HUES64 (cell line): ENCODE measurements around the gene TCP11L2. TPM values are rescaled to one million over a fixed set of nuclear protein-coding genes. Genes with fewer than 3 reads are reported as not detected.
A peak's percentile ranks its signal among the peaks of the same experiment; 100 is the strongest.

Experiments
- H3K27ac ChIP-seq: 2 replicates; pipeline ENCODE4 v1.7.0; 2013; ENCODE audit warnings: low read depth, low read length, inconsistent platforms
- H3K27me3 ChIP-seq: 2 replicates; pipeline ENCODE4 v1.6.1; 2013; ENCODE audit warnings: mild to moderate bottlenecking, low read length; ENCODE audit not compliant: insufficient read depth
- H3K36me3 ChIP-seq: 2 replicates; pipeline ENCODE4 v1.6.1; 2013; ENCODE audit warnings: mild to moderate bottlenecking, low read length; ENCODE audit not compliant: insufficient read depth
- H3K4me1 ChIP-seq: 2 replicates; pipeline ENCODE4 v1.6.1; 2013; ENCODE audit warnings: mild to moderate bottlenecking, low read length, moderate library complexity; ENCODE audit not compliant: insufficient read depth
- H3K4me3 ChIP-seq: 2 replicates; pipeline ENCODE4 v1.5.1; 2013; ENCODE audit warnings: mild to moderate bottlenecking, low read length, moderate library complexity
- H3K9ac ChIP-seq: 2 replicates; pipeline ENCODE4 v1.6.1; 2013; ENCODE audit warnings: mild to moderate bottlenecking, low read depth, low read length
- H3K9me3 ChIP-seq: 2 replicates; pipeline ENCODE4 v1.6.1; 2013; ENCODE audit warnings: low read depth, low read length; ENCODE audit not compliant: insufficient read depth
- WGBS: fragments of 150-250, 120-280 bp; methylation state at CpG from one replicate; pipeline ENCODE4 v1.1.7; 2013; ENCODE audit warnings: missing lambda C conversion rate; 5-methylcytosine and 5-hydroxymethylcytosine counted together
- polyA plus RNA-seq, 2 experiments: library from polyadenylated mRNA; stranded (reverse); fragments of 50-300 nt; gene quantifications; one replicate each; pipeline ENCODE4 v1.2.3, GENCODE V29; 2013

TCP11L2 gene
- 1.8 TPM for polyA plus RNA-seq (2013, experiment 1 of 2)
- 2.8 TPM for polyA plus RNA-seq (2013, experiment 2 of 2)

DNA sequence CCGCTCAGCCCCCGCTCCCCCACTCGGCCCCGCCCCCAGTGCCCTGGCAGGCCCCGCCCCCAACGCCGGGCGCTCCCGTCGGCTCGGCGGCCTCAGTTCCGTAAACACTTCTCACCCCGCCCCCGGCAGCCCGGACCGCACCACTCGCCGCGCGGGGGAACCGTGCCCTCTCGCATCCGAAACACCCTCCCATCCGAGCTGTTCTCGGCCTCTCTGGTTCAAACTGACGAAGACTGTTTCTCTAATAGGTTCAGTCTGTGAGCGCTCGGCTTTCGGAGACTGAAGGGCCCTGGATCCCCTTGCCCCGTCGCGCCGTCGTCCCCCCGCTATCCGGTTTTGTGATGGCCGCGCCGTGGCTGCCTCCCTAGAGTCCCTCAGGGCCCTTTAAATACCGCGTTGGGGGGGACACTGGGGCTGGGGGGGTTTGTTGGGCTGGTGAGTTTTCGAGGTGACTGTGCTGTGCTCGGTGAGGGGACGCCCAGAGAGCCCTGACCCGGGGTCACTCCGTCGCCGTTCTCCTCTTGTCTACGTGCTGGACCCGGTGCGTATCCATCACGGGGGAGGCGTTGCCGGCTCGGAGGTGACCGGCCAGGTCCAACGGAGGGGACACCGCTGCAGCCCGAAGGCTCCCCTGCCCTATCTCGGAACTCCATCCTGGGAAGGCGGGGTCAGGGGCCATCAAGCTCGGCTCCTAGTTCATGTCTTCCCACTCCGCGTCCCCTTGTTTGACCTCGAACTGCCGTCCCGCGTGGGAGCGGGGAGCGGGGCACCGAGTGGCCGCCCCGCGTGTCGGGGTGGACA is at the start of gene TCP11L2:
Gene TCP11L2 (plus strand): TSS at position 333 of the 801 bp plus-strand sequence. CDS start 8,343 bp downstream, outside the sequence.
- Histone ChIP-seq H3K4me3 (peak within 1 kb of the TSS; percentile 97), H3K9ac (peak within 1 kb of the TSS; percentile 100), H3K36me3 (no peaks in the 10 kb centered on the region), H3K27me3 (no peaks in the 10 kb centered on the region), H3K9me3 (no peaks in the 10 kb centered on the region), H3K4me1 (peaks cover 19% of the 10 kb centered on the region), H3K27ac (peak within 1 kb of the TSS; percentile 94)
- WGBS = under 1% methylated on average over 72 of the region's 76 CpGs

DNA sequence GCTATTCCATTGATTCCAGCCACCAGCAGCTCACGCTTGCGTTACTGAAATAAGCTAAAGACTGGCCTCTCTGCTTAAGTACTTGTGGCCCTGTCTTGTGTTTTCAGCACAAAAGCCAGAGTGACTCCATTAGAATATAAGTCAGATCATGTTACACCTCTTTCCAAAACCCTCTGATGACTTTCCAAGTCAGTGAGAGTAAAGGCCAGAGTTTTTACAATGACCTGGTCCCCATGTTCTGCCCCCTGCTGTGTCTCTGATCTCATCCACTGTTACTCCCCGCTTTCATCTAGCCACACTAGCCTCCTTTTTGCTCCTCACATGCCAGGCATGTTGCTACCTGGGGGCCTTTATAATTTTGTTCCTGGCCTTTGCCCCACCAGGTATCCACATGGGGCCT is 47.8 kb upstream of the TCP11L2 start:
- no peak overlapping the region for H3K9ac ChIP-seq
- H3K27me3 ChIP-seq = peaks cover 1% of the 10 kb centered on the region; the same call in 1 of the 2 replicates
- H3K4me1 ChIP-seq = peaks cover 26% of the 10 kb centered on the region
- H3K27ac ChIP-seq = no peak overlapping the region
- H3K4me3 ChIP-seq = no peak overlapping the region
- H3K36me3 ChIP-seq = no peaks in the 10 kb centered on the region
- no peaks in the 10 kb centered on the region for H3K9me3 ChIP-seq
- 29% methylated on average over 3 of the region's 3 CpGs for WGBS

DNA sequence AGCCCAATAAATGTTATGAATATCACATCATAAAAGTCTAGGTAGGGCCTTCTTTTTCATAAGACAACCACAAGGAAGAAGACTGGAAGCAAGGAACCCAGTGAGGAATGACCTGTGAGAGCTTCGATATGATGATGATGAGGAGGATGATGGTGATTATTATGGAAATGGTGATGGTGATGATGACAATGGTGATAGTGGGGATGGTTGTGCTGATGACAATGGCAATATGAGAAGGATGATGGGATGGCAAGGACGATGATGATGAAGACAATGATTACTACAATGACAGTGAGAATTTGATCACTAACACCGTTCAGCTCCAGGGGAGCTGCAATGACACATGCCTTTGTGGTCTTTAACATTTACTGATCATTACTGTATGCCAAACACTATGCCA is 47.0 kb upstream of the TCP11L2 start:
- Histone ChIP-seq H3K36me3 (no peaks in the 10 kb centered on the region), H3K4me3 (no peak overlapping the region), H3K4me1 (peaks cover 24% of the 10 kb centered on the region), H3K9ac (no peak overlapping the region), H3K27me3 (no peaks in the 10 kb centered on the region), H3K9me3 (no peaks in the 10 kb centered on the region), H3K27ac (no peak overlapping the region)
- WGBS = 95% methylated on average over 3 of the region's 3 CpGs

GRCh38 chr12:106255952-106256351 is 46.6 kb upstream of the TCP11L2 start:
- H3K27ac ChIP-seq = no peak overlapping the region
- 91% methylated on average over 5 of the region's 5 CpGs for whole genome bisulfite sequencing
- no peaks in the 10 kb centered on the region for H3K9me3 ChIP-seq
- H3K4me1 ChIP-seq = peaks cover 24% of the 10 kb centered on the region
- H3K4me3 ChIP-seq = no peak overlapping the region
- no peaks in the 10 kb centered on the region for H3K27me3 ChIP-seq
- no peaks in the 10 kb centered on the region for H3K36me3 ChIP-seq
- no peak overlapping the region for H3K9ac ChIP-seq

DNA sequence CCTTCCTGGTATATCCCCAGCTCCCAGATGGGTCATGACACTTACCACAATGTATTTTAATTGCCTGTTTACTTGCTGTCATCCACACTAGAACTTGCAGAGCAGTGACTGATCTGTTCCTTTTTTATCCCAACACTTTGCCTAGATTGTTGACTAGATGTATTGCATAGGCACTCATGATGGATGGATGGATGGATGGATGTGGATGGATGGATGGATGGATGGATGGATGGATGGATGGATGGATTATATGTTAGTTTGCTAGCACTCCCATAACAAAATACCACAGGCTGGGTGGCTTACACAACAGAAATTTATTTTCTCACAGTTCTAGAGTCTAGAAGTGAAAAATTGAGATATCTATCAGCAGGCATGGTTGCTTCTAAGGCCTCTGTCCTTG is 46.0 kb upstream of the TCP11L2 start:
- no peak overlapping the region for H3K27ac ChIP-seq
- H3K9ac ChIP-seq = no peak overlapping the region
- peaks cover 19% of the 10 kb centered on the region for H3K4me1 ChIP-seq
- no peaks in the 10 kb centered on the region for H3K36me3 ChIP-seq
- no peaks in the 10 kb centered on the region for H3K9me3 ChIP-seq
- no peaks in the 10 kb centered on the region for H3K27me3 ChIP-seq
- H3K4me3 ChIP-seq = no peak overlapping the region

GRCh38 chr12:106258226-106258625 is 44.3 kb upstream of the TCP11L2 start:
- H3K9ac ChIP-seq = no peak overlapping the region
- H3K9me3 ChIP-seq = no peaks in the 10 kb centered on the region
- 84% methylated on average over 4 of the region's 4 CpGs for WGBS
- H3K4me1 ChIP-seq = peaks cover 15% of the 10 kb centered on the region
- H3K36me3 ChIP-seq = no peaks in the 10 kb centered on the region
- no peaks in the 10 kb centered on the region for H3K27me3 ChIP-seq
- no peak overlapping the region for H3K4me3 ChIP-seq
- H3K27ac ChIP-seq = no peak overlapping the region

DNA sequence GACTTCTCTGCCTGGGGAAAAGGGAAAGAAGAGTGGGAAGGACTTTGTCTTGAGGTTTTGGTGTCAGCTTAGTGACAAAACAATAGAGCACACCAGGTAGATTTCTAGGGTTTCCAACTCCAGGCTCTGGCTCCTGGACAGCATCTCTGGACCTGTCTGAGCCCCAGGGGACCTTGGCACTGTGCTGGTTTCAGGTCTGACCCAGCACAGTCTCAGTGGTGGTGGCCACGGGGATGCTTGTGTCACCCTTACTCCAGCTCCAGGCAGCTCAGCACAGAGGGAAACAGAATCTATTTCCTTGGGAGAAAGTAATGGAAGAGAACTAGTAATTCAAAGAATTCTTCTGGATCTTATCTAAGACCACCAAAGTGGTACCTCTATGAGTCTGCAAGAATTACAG is 43.6 kb upstream of the TCP11L2 start:
- no peaks in the 10 kb centered on the region for H3K27me3 ChIP-seq
- H3K27ac ChIP-seq = no peak overlapping the region
- H3K36me3 ChIP-seq = no peaks in the 10 kb centered on the region
- H3K9ac ChIP-seq = no peak overlapping the region
- H3K9me3 ChIP-seq = no peaks in the 10 kb centered on the region
- no peak overlapping the region for H3K4me3 ChIP-seq
- WGBS = 85% methylated on average over 1 of the region's 1 CpG
- peaks cover 14% of the 10 kb centered on the region for H3K4me1 ChIP-seq

DNA sequence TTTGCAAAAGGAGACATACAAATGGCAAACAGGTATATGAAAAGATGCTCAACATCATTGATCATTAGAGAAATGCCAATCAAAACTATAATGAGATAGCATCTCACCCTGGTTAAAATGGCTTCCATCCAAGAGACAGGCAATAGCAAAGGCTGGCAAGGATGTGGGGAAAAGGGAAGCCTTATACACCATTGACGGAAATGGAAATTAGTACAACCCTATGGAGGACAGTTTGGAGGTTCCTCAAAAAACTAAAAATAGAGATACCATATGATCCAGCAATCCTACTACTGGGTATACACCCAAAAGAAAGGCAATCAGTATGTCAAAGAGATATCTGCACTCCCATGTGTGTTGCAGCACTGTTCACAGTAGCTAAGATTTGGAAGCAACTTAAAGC is 37.4 kb upstream of the TCP11L2 start:
- Histone ChIP-seq H3K4me3 (no peak overlapping the region), H3K4me1 (no peaks in the 10 kb centered on the region), H3K36me3 (no peaks in the 10 kb centered on the region), H3K9me3 (no peaks in the 10 kb centered on the region), H3K9ac (no peak overlapping the region), H3K27ac (no peak overlapping the region), H3K27me3 (no peaks in the 10 kb centered on the region)
- WGBS = 100% methylated on average over 1 of the region's 1 CpG

DNA sequence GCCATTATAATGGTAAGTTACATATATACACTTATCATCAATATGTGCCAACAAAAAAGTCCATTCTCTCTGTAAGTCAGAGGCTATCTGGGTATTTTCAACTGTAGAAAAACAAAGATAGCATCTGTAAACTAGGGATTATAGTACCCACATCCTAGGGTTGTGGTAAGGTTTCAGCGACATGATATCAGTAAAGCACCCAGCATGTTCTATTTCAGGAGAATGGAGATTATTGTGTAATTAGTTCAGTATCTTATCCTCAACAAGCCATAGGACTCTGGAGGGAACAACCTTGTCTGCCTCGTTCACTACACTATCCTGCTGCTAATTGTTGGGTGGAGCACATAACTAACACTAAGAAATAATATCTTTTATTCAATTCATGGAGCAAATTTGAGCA is 35.0 kb upstream of the TCP11L2 start:
- Histone ChIP-seq H3K9ac (no peak overlapping the region), H3K4me3 (no peak overlapping the region), H3K36me3 (no peaks in the 10 kb centered on the region), H3K27me3 (no peaks in the 10 kb centered on the region), H3K9me3 (no peaks in the 10 kb centered on the region), H3K27ac (no peak overlapping the region), H3K4me1 (no peaks in the 10 kb centered on the region)
- WGBS = 83% methylated on average over 1 of the region's 2 CpGs

DNA sequence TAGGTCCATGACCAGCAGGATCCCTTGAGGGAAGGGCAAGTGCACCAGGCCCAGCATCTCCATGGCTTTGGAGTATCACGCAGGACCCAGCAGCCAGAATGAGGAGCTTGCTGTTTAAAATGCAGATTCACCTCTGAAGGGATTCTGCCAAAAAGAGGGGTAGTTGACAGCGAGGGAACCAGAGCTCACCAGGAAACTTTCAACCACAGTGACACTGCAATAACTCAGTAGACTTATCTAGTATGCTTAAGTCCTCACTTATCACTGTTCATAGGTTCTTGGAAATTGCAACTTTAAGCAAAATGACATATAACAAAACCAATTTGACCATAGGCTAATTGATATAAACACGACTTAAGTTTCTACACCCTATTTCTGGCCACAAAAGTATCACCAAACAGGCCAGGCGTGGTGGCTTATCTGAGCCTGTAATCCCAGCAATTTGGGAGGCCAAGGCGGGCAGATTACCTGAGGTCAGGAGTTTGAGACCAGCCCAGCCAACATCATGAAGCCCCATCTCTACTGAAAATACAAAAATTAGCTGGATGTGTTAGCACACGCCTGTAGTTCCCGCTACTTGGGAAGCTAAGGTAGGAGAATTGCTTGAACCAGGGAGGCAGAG is 33.3 kb upstream of the TCP11L2 start:
- WGBS = 88% methylated on average over 7 of the region's 7 CpGs
- no peaks in the 10 kb centered on the region for H3K4me1 ChIP-seq
- no peak overlapping the region for H3K4me3 ChIP-seq
- no peak overlapping the region for H3K9ac ChIP-seq
- H3K9me3 ChIP-seq = no peaks in the 10 kb centered on the region
- no peak overlapping the region for H3K27ac ChIP-seq
- H3K27me3 ChIP-seq = no peaks in the 10 kb centered on the region
- no peaks in the 10 kb centered on the region for H3K36me3 ChIP-seq

DNA sequence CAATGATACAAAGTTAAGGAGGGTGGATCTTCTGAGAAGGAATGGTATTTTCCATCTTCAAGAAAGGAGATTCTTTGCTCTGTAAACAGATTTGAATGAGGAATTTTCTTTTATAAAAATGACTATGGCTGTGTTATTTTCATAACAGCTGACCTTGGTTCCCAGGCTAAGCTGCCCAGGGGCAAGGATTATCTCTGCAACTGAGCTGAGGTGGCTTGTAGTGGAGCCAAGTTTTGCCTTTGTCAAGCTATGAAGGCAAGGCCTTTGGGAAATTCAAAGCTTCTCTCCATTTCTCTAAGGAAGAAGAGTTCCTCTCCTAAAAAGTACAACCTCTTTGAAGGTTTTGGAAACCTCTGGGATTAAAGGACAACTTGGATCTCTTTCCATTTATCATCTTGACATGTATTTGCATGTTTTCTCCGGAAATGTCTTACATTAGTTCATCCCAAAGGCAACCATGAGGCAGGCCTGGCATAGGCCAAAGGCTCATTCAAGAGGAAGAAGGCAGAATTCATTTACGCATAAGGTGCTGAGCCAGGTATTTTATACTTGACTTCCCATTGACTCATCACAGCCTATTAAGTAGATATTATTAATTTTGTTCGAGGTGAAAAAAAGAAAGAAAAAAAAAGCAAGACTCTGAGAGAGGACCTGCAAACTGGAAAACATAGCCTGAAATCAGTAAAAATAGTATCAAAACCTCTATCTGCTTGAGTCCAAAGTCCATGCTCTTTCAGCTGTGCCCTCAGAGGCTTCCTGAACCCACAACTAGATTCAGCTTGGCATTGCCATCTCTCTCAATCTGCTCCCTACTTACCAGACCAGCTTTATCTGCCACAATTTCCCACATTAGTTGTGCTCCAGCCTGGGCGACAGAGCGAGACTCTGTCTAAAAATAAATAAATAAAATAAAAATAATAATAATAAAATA is 30.7 kb upstream of the TCP11L2 start:
- H3K9ac ChIP-seq = no peak overlapping the region
- WGBS = 90% methylated on average over 3 of the region's 5 CpGs
- H3K4me3 ChIP-seq = no peak overlapping the region
- H3K36me3 ChIP-seq = no peaks in the 10 kb centered on the region
- H3K4me1 ChIP-seq = no peaks in the 10 kb centered on the region
- H3K27me3 ChIP-seq = no peaks in the 10 kb centered on the region
- H3K27ac ChIP-seq = no peak overlapping the region
- no peaks in the 10 kb centered on the region for H3K9me3 ChIP-seq
